Esophagus squamous epithelium (tissue), 5 donors: Measurements from ENCODE around the gene SOD2. TPM values are rescaled to one million over a fixed set of nuclear protein-coding genes. Genes with fewer than 3 reads are reported as not detected.

Source experiments
- DNase-seq: peaks from one replicate; lab custom pipeline; 2025; lab: John Stamatoyannopoulos, UW
- H3K27ac ChIP-seq, 4 donors: fragments of 200-600 bp; sonication (generic); one replicate each; pipeline ENCODE4 v1.5.1; 2016 to 2019; ENCODE audit warnings: mild to moderate bottlenecking in 1 of 4
- H3K27me3 ChIP-seq, 4 donors: fragments of 200-600 bp; sonication (generic); 1 replicate in 3 of 4; 2 replicates in 1 of 4; pipeline versions ENCODE4 v1.5.1 to v1.6.0; 2017 to 2021; ENCODE audit warnings: antibody characterized with exemption in 1 of 4
- H3K36me3 ChIP-seq, 3 donors: fragments of 200-600 bp; sonication (generic); one replicate each; pipeline ENCODE4 v1.5.1; 2016 to 2019
- H3K4me1 ChIP-seq, 3 donors: fragments of 200-600 bp; sonication (generic); one replicate each; pipeline ENCODE4 v1.5.1; 2017 to 2019
- H3K4me3 ChIP-seq, 4 donors: fragments of 200-600 bp; sonication (generic); 1 replicate in 3 of 4; 2 replicates in 1 of 4; pipeline ENCODE4 v1.5.1; 2016 to 2019; ENCODE audit warnings: mild to moderate bottlenecking in 2 of 4, moderate library complexity in 1 of 4
- H3K9me3 ChIP-seq, 3 donors: fragments of 200-600 bp; sonication (generic); one replicate each; pipeline ENCODE4 v1.5.1; 2016 to 2019
- POLR2A ChIP-seq, 4 donors: fragments of 450-650 bp; IDR thresholded peaks; one replicate each; pipeline ENCODE4 v1.6.1; 2017; ENCODE audit warnings: antibody characterized with exemption in 4 of 4, mild to moderate bottlenecking in 4 of 4, moderate library complexity in 3 of 4
- WGBS, 2 donors: methylation state at CpG; one replicate each; pipeline ENCODE4 v1.1.5; 2018; 5-methylcytosine and 5-hydroxymethylcytosine counted together
- intact Hi-C: fragments of 100-400 bp; cut with DNase I; formaldehyde crosslinking; loops from one replicate; pipeline ENCODE4 v1.15.0; 2022
- total RNA-seq, 4 donors: library from RNA; depleted of rRNA; stranded (reverse); fragments of >200 nt; gene quantifications; one replicate each; pipeline ENCODE4 v1.1.0, GENCODE V29; 2016
- TF ChIP-seq, protein P1 (sequence below), 6 experiments: fragments of 450-650 bp in 4 of 6; fragments of 200-600 bp in 2 of 6; sonication (generic) in 2 of 6; IDR thresholded peaks; one replicate each; pipeline ENCODE4 v1.5.1; 2016 to 2019; ENCODE audit warnings: antibody characterized with exemption in 6 of 6, mild to moderate bottlenecking in 4 of 6, moderate library complexity in 4 of 6
- donor health status: DM: yes; HTN: yes; CAD: no.

SOD2 gene
- total RNA-seq, 4 donors from 2014 or later = 227 to 792 (median 519) TPM

DNA sequence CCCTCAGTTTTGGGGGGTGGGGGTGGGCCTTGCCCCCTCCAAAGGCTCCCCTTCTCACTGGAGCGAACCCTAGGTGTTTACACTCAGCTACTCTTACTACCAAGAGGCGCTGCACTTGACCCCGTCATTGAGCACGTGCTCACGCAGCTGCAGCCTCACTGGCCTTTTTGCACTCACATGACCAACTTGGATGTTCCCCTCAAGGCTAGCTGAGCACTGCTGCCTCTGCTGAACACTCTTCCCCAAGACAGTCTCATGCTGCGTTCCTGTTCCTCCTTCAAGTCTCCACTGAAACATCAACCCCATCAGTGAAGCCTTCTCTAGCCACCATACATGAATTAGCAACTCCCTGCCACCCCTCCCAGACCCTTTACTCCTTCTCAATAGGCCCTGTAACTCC, 4.0 kb downstream of the SOD2 start:
- no peak for DNase-seq
- H3K36me3 ChIP-seq = peaks cover 6 to 63% (median 17%) of the 10 kb centered on the region in 3 donors
- intact Hi-C loops = loop anchor here (5.0 kb wide), 1 partner anchor 103 kb away; the partner anchor contains the start of gene MRPL18
- H3K4me1 ChIP-seq = peaks cover 7 to 72% (median 24%) of the 10 kb centered on the region in 3 donors
- TF ChIP-seq, protein P1, sequence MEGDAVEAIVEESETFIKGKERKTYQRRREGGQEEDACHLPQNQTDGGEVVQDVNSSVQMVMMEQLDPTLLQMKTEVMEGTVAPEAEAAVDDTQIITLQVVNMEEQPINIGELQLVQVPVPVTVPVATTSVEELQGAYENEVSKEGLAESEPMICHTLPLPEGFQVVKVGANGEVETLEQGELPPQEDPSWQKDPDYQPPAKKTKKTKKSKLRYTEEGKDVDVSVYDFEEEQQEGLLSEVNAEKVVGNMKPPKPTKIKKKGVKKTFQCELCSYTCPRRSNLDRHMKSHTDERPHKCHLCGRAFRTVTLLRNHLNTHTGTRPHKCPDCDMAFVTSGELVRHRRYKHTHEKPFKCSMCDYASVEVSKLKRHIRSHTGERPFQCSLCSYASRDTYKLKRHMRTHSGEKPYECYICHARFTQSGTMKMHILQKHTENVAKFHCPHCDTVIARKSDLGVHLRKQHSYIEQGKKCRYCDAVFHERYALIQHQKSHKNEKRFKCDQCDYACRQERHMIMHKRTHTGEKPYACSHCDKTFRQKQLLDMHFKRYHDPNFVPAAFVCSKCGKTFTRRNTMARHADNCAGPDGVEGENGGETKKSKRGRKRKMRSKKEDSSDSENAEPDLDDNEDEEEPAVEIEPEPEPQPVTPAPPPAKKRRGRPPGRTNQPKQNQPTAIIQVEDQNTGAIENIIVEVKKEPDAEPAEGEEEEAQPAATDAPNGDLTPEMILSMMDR (IDR thresholded peaks at IDR 0.05) = no peak
- TF ChIP-seq POLR2A (IDR thresholded peaks at IDR 0.05) = no peak
- H3K27ac ChIP-seq = no peak overlapping the region
- no peaks in the 10 kb centered on the region for H3K9me3 ChIP-seq
- H3K4me3 ChIP-seq = peak overlapping the region in 2 of 4 donors; percentile 4 to 92
- 68 to 77% methylated on average over 6 of the region's 6 CpGs for WGBS, 2 donors
- no peaks in the 10 kb centered on the region for H3K27me3 ChIP-seq

DNA sequence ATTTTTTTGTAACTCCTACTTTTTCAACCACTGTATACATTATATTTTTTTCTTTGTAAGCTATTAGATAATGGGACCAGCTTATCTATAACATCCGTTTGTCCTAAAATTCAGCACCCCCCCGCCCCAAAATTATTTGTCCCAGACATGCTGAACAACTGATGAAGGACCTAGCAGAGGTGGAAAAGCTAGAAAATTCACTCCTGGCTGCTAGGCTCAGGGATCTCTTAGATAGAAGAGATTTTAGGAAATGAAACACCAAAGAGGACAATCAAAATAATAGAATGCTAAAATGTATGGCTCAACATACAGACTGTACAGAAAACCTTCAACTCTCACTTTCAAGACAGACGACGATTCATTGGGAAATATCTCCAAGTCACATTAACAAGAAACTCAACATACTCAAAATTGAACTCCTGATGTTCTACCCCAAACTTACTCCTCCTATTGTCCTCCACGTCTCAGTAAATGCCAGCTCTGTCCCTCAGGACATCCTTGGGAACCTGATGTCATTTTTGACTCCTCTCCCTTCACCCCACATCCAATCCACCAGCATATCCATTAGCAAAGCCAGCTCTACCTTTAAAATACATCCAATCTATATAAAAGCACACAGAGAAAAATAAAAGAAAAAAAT, 4.7 kb downstream of the SOD2 start:
- WGBS, 2 donors = 60 to 61% methylated on average over 5 of the region's 5 CpGs
- Histone ChIP-seq H3K9me3 (no peaks in the 10 kb centered on the region), H3K36me3 (peaks cover 6 to 69% (median 17%) of the 10 kb centered on the region in 3 donors), H3K27ac (no peak overlapping the region), H3K4me1 (peaks cover 7 to 69% (median 27%) of the 10 kb centered on the region in 3 donors), H3K4me3 (peak overlapping the region in 2 of 4 donors; percentile 4 to 92), H3K27me3 (no peaks in the 10 kb centered on the region)
- intact Hi-C loops = loop anchor here (5.0 kb wide), 1 partner anchor 104 kb away; the partner anchor contains the start of gene MRPL18
- DNase-seq = no peak
- TF ChIP-seq, protein P1 (IDR thresholded peaks at IDR 0.05) = no peak
- no peak for TF ChIP-seq POLR2A (IDR thresholded peaks at IDR 0.05)

DNA sequence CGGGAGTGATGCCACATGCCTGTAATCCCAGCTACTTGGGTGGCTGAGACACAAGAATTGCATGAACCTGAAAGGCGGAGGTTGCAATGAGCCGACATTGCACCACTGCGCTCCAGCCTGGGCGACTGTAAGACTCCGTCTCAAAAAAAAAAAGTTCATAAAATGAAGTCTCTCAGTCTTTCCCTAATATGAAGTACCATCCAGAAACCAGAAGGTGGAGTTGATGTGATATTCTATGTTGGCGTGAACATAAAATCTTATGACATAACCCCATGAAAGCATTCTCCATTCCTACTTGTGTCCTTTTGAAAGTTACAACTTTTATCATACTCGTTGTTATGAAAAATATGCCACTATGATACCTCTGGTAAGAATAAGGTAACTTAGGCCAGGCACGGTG, 5.7 kb downstream of the SOD2 start:
- TF ChIP-seq, protein P1 (IDR thresholded peaks at IDR 0.05) = no peak
- TF ChIP-seq POLR2A (IDR thresholded peaks at IDR 0.05) = no peak
- no peak for DNase-seq
- no peaks in the 10 kb centered on the region for H3K27me3 ChIP-seq
- no peak overlapping the region for H3K27ac ChIP-seq
- 83 to 95% methylated on average over 9 of the region's 9 CpGs for WGBS, 2 donors
- H3K4me1 ChIP-seq = peaks cover 7 to 78% (median 34%) of the 10 kb centered on the region in 3 donors
- no peaks in the 10 kb centered on the region for H3K9me3 ChIP-seq
- intact Hi-C loops = loop anchor here (5.0 kb wide), 1 partner anchor 105 kb away; the partner anchor contains the start of gene MRPL18
- peaks cover 6 to 80% (median 17%) of the 10 kb centered on the region in 3 donors for H3K36me3 ChIP-seq
- peak overlapping the region in 1 of 4 donors; percentile 92 for H3K4me3 ChIP-seq

DNA sequence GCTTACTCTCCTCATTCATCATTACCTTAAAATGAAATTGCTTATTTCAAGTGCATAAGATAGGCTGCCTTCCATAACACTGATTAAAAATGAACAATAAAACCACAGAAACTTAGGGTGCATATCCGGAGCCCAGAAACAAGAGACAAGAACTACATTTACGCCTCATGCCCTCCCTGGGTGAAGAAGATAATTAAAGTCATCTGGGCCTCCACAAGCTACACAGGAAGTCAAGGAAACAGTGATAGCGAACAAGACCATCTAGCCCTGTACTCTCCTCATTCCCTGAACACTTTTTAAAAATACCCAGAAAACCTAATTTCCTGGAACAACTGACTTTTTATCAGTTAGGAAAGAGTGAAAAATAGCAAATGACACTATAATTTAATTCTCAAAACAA, 6.3 kb downstream of the SOD2 start:
- no peaks in the 10 kb centered on the region for H3K9me3 ChIP-seq
- H3K27ac ChIP-seq = no peak overlapping the region
- WGBS, 2 donors = 62 to 68% methylated on average over 3 of the region's 3 CpGs
- DNase-seq = no peak
- peak overlapping the region in 1 of 4 donors; percentile 21 for H3K4me3 ChIP-seq
- H3K4me1 ChIP-seq = peaks cover 1 to 78% (median 34%) of the 10 kb centered on the region in 3 donors
- no peaks in the 10 kb centered on the region for H3K27me3 ChIP-seq
- intact Hi-C loops = loop anchor here (5.0 kb wide), 1 partner anchor 106 kb away; the partner anchor contains the start of gene MRPL18
- H3K36me3 ChIP-seq = peaks cover 6 to 86% (median 17%) of the 10 kb centered on the region in 3 donors
- no peak for TF ChIP-seq POLR2A (IDR thresholded peaks at IDR 0.05)
- TF ChIP-seq, protein P1 (IDR thresholded peaks at IDR 0.05) = no peak

DNA sequence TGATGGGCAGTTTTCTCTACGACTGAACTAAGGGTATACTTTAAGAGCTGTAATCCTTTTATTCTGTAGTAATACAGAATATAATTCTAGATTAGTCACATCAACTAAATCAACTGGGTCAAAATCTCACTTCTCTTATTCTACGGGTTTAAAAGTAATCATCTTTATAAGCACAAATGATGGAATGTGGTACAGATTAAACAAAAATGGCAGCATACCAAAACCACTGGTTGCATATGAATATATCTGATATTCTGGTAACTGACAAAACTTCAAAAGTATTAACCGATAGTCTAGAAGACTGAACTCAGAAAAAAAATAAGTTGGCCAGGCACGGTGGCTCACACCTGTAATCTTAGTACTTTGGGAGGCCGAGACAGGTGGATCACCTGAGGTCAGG, 7.0 kb downstream of the SOD2 start:
- Histone ChIP-seq H3K9me3 (no peaks in the 10 kb centered on the region), H3K4me1 (peaks cover 0 to 78% (median 39%) of the 10 kb centered on the region in 3 donors), H3K27ac (no peak overlapping the region), H3K27me3 (no peaks in the 10 kb centered on the region), H3K4me3 (no peak overlapping the region), H3K36me3 (peaks cover 6 to 93% (median 17%) of the 10 kb centered on the region in 3 donors)
- TF ChIP-seq, protein P1 (IDR thresholded peaks at IDR 0.05) = no peak
- TF ChIP-seq POLR2A (IDR thresholded peaks at IDR 0.05) = no peak
- intact Hi-C loops = loop anchor here (5.0 kb wide), 1 partner anchor 106 kb away; the partner anchor contains the start of gene MRPL18
- DNase-seq = no peak
- WGBS, 2 donors = 59 to 71% methylated on average over 5 of the region's 5 CpGs
